Measurements from ENCODE around the gene ITM2C. TPM values are rescaled to one million over a fixed set of nuclear protein-coding genes. Genes with fewer than 3 reads are reported as not detected.
A peak's percentile ranks its signal among the peaks of the same experiment; 100 is the strongest.

ITM2C gene
- total and polyA plus RNA-seq, 9 of the 15 experiments (the other 6 are each of a cell fraction or from before 2014, with no cell fraction given): 0.49 to 58.8 (median 21.5) TPM

- TF ChIP-seq MGA (IDR thresholded peaks at IDR 0.05): peak; percentile 91
- TF ChIP-seq ILF3 (IDR thresholded peaks at IDR 0.05; ENCODE audit: borderline replicate concordance): no peak
- TF ChIP-seq JUNB (CRISPR knock-in tag; conservative IDR thresholded peaks at IDR 0.05): no peak
- peak; percentile 71 for TF ChIP-seq TAL1 (IDR thresholded peaks at IDR 0.05)
- TF ChIP-seq ZNF764 (CRISPR knock-in tag; IDR thresholded peaks at IDR 0.05; ENCODE audit: low read depth): no peak
- no peak for TF ChIP-seq HINFP (tag; conservative IDR thresholded peaks at IDR 0.05; ENCODE audit: low read depth)
- TF ChIP-seq ERF (CRISPR knock-in tag; IDR thresholded peaks at IDR 0.05): no peak
- no peak for TF ChIP-seq ZNF449 (CRISPR knock-in tag; IDR thresholded peaks at IDR 0.05)
- TF ChIP-seq CHD2 (IDR thresholded peaks at IDR 0.05; ENCODE audit: low read depth, low read length): no peak
- peak; percentile 37; the same call in 1 of the 2 replicates for TF ChIP-seq JUN (IDR thresholded peaks at IDR 0.05; ENCODE audit: borderline replicate concordance, low read depth, low read length)
- TF ChIP-seq JUN (CRISPR knock-in tag; IDR thresholded peaks at IDR 0.05; ENCODE audit: borderline replicate concordance): no peak
- no peak for TF ChIP-seq PHB (CRISPR knock-in tag; IDR thresholded peaks at IDR 0.05)
- no peak for TF ChIP-seq FOXP1 (CRISPR knock-in tag; IDR thresholded peaks at IDR 0.05)
Observed at GRCh38 chr2:230905448-230906421, 41.0 kb downstream of the ITM2C start (continued).
